Measurements from ENCODE around the gene KIAA1755.

DNA sequence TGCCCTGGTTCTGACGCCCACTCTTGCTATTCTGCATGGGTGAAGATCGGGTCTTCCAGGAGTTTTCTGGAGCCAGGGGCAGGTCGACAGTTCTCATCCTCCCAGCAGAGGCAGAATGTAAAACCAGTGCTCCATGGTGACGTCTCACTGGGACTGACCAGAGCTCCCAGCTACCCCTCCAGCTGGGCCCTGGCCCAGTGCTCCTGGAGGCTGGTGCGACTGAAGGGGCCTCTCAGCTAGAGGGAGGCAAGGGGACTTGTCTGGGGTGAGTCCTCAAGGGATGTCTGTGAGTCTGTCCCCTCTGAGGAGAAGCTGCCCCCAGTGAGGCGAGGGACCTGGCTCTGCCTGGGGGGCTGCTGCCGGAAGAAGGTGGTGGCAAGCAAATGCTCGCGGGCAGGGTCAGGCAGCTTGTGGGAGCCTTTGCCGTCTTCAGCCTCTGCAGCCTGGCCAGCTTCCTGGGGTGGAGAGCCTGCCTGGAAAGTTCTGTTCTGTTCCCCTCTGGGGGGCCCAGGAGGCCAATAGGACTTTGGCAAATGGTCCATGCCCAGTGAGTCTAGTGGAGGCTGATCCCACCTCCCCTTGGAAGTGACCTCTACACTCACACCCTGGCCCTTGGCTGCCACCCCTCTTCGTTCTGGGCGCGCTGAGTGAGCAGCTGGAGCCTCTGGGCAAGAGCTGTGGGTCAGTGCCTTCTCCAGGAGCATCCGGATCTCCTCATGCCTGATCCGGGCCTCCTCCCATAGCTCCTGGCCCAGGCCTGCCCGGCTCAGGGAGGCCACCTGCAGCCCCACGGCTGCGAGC is 47.5 kb downstream of the KIAA1755 start:
- TF ChIP-seq, protein P1, sequence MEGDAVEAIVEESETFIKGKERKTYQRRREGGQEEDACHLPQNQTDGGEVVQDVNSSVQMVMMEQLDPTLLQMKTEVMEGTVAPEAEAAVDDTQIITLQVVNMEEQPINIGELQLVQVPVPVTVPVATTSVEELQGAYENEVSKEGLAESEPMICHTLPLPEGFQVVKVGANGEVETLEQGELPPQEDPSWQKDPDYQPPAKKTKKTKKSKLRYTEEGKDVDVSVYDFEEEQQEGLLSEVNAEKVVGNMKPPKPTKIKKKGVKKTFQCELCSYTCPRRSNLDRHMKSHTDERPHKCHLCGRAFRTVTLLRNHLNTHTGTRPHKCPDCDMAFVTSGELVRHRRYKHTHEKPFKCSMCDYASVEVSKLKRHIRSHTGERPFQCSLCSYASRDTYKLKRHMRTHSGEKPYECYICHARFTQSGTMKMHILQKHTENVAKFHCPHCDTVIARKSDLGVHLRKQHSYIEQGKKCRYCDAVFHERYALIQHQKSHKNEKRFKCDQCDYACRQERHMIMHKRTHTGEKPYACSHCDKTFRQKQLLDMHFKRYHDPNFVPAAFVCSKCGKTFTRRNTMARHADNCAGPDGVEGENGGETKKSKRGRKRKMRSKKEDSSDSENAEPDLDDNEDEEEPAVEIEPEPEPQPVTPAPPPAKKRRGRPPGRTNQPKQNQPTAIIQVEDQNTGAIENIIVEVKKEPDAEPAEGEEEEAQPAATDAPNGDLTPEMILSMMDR (IDR thresholded peaks at IDR 0.05): no peak
- TF ChIP-seq ZFX (IDR thresholded peaks at IDR 0.05; ENCODE audit: borderline replicate concordance): no peak
